HG03097 (cell line): Measurements from ENCODE around the gene CBLN4.

Experiments used
- ATAC-seq: cut with Tn5 transposase; IDR thresholded peaks from one replicate; pipeline ENCODE4 v1.9.1; 2021; ENCODE audit not compliant: unreplicated experiment, low FRiP score

Gene CBLN4

DNA sequence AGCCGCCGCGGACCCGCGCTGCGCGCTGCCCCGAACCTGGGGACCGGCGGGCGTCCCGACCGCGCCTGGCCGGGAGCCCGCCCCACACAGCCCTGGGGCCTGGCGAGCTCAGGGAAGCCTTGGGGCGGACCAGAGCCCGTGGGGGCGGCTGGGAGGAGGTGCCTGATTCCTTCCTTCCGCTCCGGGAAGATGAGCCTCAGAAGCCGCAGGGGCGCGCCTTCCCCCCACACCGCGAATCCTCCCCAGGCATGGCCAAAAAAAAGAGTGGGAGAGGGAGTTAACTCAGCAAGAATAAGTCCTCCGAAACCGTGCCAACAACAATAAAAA lies at the start of gene CBLN4:
TSS of gene CBLN4 (minus strand) at position 131 of the 327 bp plus-strand sequence. CDS start 1,348 bp downstream, outside the sequence.
- no peak for ATAC-seq

DNA sequence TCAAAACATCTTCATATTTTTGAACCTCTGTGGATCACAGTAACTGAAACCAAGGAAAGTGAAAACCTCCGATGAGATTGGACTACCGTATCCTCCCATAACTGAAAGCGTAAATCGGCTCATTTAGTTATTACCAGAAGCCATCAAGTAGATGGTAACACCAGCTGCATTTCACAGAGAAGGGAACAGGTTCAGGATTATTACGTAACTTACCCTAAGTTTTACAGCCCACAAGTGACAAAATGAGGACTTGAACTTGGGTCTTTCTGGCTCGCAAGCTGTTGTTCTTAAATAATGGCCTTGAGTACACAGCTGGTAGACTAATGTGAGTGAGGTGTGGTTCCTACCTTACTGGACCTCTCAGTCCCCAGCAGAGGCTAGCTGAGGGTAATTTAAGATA lies 37.9 kb upstream of the CBLN4 start:
- ATAC-seq, result no peak

DNA sequence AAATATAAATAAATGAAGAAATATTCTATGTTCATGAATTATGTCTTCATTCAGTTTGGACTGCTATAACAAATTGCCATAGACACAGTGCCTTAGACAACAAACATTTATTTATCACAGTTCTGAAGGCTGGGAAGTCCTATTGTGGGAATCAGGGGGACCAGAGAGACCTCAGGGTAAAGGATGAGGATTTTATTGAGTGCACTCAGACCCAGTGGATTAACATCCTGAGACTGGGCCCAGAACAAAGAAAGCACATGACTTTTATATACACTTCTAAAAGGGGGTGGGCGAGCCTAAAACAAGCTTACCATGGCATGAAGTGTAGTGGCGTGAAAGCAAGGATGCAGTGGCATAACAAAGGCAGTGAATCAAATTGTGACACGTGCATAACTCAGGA lies 26.9 kb upstream of the CBLN4 start:
- ATAC-seq, result no peak

DNA sequence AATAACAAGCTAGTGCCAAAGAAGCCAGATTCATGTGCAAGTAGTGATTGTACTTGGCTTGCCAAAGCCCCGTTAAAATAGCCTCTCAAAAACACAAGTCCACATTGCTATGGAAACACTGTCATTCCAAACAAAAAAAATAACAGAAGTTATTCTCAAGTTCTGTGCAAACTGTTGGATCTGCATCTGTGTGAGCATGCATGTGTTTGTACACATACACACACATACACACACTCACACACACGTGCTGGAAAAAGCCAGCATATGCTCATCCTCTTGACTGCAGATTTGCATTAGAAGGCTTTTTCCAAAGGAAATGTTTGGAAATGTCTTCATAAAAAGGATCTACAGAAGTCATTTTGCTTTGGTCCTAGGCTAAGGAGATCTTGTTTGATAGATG lies 13.4 kb upstream of the CBLN4 start:
- ATAC-seq, result no peak

DNA sequence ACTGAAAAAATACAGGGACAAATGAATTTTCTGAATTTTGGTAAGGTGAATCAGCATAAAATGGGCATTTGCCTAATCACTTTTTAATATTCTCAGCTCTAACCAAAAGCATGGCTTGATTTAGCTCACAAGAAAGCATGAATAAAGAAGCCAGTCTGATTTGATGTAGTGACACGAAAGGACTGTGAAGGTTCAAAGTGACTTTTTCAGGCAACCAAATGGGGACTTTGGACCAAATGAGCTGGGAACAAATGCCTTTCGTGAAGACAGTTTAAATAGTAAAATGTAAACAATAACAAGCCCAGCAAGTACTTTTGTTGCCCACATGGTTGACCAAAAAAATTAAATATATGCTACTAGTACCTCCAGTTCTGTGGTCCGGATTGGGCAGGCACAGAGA lies 12.9 kb upstream of the CBLN4 start:
- ATAC-seq, result no peak

DNA sequence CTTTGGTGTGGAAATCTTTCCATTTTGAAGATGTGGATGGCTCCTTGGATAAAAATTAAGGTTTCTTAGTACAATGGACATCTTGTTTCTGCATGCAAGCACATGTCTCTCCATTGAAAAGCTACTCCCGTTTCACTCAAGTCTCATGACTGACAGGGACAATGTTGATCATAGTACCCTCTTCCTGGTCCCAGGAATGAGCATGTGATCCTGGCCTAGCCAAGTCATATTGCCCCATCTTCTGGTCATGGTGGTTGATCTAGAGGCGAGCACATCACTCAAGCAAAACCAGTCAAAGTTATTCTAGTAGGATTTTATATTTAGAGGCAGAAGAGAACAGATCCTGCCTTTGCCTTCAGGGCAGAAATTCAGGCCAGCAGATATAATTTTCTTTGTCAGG lies 12.2 kb upstream of the CBLN4 start:
- no peak for ATAC-seq

DNA sequence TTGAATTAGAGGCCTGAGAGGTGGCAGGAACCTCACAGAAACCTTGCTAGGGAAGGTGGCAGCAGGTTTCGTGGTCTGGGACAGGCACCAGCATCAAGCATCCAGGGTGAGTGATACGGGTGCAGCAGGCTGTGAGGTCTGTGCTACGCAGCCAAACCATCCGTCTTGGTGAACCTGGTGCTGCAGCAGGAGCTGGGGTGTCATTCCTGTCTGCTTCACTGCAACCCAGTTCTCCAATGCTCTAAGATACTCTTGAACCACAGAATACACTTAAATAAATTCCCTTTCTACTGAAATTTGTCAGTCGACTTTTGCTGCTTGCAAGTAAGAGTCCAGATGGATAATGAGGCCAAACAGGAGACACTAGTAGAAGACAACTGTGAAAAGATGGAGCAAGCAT lies 9.7 kb upstream of the CBLN4 start:
- no peak for ATAC-seq

DNA sequence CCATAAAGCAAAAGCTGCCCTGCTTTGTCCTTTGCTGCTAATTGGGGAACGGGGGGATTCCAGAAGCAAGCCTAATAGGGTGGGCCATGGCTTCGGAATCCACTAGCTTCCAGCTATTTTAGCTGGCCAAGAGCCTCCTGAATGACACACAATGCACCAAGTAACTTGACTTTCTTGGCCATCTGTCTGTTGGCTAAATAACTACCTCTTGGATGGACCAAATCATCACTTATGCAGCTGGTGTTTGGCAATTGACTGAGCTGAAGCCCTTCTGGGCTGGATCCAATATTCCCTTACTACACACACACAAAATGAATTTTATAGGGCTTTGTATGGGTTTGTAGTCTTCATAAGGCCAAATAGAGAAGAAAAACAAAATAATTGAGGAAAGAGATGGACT lies 8.8 kb upstream of the CBLN4 start:
- ATAC-seq, result no peak

DNA sequence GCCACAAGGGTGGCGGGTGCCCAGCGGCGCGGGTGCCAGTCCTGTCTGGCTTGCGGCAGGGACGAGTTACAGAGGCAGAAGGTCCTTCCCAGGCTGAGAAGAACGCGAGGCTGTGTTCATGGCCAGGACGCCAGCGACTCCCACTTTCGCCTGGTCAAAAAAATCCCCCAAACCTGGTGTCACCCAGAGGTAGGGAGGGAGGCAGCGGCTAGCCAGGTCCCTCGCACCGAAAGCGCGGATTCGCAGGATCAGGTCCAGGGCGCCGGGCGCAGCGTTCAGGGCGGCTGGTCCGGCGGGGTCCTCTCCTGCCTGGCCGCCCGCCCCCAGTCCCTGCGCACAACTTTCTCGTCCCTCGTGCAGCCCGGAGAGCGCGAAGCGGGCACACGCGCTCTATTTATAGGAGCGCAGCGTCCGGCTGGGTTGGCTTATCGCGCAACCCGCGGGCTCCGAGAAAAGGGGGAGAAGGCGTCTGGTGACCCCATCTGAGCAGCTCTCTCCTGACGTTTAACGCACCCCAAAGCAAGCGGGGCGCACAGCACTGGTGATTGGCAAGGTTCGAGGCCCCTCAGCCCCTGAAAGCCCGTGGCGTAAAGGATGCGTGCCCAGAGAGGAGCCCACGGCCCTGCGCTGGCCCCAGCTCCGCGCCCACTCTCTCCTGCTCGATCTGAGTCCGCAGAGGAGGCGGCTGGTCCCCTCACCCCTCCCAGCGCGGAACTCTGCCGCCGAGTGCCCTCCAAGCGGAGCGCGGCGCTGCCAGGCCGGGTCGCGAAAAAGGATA lies 519 bp downstream of the CBLN4 start:
- no peak for ATAC-seq

DNA sequence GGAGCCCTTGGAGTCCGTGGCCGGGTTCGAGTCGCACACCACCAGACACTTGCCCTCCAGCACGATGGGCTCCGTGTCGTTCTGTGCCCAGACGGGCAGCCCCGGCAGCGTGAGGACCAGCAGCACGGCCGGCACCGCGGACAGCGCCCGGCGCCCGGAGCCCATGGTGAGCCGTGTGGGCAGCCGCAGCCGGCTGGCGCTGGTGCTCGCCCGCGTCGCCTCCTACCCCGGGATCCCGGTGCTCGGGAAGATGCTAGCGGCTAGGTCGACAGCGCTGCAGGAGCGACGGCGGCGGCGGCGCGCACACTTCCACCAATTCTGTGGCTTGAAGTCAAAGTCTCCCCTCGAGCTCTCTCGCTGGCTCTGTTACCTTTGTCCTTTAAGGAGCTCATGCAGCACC lies 1.3 kb downstream of the CBLN4 start:
- no peak for ATAC-seq

DNA sequence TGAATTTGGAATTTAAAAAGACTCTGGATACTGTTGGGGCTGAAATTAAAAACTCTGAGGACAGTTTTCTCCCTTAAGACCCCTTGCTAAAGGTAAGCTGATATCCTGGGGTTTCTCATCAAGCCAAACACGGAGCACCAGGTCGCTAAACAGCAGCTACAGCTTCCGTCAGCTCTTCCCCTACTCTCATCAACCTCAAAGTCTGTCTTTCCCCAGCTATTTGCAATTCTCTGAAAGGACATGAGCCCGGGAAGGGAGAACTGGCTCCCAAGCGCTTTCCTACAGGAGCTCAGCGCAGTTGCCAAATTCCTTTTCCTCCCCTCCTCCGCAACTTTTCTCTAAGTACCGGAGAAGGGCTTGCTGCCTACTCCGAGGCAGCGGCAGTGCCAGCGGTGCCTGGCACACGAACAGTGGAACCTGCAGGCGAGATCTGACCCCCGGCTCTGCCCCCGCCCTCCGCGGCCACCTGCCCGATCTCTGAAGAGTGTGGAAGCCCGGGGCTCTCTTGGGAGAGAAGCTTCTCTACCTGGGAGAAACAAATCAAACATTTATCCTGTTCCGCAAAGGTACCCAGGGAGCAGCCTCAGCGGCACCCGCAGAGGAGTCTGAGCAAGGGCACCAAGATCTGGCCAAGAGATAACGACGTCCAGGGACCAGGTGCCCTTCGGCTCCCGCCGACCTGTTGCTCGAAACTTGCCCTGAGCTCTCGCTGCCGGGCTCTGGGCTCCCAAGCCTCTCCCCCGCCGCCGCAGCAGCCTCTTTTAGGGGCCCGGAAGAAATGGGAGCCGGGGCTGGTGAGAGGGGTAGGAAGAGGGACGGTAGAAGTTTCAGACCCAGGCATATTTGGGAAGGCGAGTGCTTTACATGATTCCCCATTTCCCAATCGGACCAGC lies 2.2 kb downstream of the CBLN4 start:
- ATAC-seq, result no peak

DNA sequence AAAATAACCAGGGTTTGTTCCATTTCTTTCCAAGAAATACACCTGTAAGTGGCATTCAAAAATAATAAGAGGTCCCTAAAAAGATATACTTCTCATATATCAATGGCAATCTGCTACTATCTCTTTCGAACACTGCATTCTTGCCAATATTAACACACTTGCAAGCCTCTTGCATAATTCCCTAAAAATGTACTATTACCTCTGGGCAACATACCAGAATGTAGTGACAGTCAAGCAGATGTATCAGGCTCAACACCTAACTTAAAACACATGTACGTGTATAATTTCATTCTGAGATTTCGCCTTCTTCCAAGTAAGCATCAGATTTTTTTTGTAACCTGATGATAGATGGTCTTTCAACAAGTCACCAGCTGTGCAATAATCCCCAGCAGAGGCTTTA lies 3.4 kb downstream of the CBLN4 start:
- no peak for ATAC-seq

DNA sequence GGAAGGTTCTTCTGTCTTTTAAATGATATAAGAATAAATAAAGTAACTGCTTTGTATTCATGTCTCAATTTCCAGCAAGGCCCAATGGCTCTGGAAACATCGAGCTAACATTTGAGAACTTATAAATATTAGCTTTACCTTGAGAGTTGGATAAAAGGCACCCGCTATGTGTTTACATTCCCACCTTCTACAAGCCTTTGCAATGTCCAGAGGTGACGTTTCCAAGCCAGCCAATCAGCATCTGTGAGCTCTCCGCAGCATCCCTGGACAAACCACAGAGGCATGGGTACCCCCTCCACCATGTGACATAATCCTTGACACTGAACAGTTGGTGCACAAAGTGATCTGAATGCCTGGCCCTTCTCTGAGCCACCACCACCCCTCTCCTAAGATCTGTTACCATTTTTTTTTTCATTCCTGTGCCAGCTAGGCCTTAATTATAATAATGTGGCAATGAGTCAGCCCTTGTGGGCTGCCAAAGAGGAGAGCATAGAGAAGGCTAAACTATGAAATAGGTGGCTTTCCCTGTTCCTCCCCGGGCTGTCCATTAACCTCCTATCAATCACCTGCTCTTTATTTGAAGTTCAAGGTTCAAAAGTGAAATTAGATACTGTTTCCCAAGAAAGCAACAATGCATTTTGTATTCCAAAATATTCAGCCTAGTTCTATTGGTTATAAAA lies 4.1 kb downstream of the CBLN4 start:
- ATAC-seq, result no peak

DNA sequence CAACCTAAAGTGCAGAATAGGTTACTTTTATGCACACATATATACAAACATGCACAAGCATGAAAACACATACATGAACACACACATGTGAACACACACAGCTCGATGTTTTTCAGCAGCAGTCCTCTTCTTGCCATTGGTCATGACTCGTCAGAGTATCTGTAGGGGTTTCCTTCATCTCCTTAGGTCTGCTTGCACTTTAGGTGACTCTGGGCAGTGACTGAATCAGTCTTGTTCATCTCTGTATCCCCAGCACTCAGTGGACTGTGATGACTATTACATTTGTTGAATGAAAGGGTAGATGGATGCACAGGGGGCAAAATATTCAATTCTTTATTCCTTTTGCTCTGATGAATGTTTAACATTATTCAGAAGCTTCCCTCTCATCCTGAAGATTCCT lies 26.8 kb downstream of the CBLN4 start:
- no peak for ATAC-seq

DNA sequence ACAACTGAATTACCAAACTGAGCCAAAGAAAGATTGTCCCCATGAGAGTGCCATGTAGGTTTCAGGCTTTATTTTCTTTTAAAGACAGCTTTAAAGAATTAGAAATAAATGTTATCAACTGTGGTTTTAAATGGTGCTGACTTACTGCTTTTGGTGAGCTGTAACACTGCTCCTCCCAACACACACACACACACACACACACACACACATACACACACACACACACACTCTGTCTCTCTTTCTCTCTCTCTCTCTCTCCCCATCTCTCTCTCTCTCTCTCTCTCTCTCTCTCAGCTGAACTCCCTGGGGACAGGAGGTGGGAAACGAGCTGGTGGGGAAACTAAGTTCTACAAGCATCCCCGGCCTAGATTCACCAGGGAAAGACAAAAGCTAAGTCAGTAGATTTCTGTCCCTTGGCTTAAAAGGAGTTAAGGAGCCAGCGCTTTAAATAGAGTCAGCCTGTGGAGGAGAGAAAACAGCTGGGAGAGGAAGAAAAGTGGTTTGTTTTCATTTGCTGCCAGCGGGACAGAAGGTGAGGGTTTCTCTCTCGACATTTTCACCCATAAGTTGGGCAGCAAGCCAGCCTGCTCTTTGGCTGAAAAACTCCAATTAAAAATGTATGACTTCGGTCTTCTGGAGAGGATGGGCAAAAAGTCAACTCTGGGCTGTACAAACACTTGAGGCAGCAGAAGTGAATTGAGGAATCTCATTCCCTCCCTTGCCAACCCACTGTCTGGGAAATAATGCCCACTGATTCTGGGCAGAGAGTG lies 27.4 kb downstream of the CBLN4 start:
- no peak for ATAC-seq

DNA sequence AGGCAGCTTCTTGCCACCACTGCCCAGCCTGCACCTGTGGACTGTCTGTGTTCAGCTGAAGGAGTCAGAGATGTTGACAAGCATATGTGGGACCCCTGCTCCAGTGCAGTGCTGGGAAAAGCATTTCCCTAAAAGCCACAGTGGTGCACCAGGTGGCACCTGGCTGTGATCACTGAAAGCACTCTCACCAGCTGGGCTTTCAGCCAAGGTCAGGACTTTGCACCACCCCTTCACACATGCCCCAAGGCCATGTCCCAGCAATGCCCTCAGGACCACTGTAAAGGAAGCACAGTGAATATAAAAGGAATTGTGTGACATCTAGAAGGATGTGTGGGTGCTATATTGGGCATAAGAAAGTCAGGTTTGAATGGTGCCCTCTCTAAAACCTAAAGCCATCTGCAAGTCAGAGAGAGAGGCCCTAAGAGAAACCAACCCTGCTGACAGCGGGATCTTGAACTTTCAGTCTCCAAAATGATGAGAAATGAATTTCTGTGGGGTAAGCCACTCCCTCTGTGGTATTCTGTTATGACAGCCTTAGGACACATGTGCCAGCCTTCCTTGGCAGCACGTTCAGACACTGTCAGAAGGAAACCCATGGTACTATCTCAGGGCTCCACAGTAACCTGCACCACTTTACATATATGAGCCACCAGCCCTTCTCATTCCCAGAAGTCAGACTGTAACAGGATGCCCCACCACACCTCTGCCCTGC lies 30.7 kb downstream of the CBLN4 start:
- no peak for ATAC-seq

DNA sequence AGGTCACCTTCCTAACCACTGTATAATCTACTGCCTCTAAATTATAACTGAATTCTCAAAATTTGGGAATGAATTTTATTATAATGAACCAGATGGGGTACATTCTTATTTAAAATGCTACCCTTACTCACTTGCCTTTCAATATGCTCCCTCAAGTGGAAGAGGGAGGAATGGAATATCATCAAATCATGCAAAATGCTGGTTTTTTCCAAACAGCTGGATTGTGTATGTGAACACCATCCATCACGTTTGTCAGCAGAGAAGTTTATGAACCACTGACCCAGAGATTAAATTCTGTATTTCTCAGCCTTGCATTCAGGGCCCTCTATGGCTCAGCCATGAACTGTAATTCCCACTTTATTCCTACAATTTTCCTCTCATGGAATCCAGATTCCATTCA lies 40.5 kb downstream of the CBLN4 start:
- ATAC-seq, result no peak

DNA sequence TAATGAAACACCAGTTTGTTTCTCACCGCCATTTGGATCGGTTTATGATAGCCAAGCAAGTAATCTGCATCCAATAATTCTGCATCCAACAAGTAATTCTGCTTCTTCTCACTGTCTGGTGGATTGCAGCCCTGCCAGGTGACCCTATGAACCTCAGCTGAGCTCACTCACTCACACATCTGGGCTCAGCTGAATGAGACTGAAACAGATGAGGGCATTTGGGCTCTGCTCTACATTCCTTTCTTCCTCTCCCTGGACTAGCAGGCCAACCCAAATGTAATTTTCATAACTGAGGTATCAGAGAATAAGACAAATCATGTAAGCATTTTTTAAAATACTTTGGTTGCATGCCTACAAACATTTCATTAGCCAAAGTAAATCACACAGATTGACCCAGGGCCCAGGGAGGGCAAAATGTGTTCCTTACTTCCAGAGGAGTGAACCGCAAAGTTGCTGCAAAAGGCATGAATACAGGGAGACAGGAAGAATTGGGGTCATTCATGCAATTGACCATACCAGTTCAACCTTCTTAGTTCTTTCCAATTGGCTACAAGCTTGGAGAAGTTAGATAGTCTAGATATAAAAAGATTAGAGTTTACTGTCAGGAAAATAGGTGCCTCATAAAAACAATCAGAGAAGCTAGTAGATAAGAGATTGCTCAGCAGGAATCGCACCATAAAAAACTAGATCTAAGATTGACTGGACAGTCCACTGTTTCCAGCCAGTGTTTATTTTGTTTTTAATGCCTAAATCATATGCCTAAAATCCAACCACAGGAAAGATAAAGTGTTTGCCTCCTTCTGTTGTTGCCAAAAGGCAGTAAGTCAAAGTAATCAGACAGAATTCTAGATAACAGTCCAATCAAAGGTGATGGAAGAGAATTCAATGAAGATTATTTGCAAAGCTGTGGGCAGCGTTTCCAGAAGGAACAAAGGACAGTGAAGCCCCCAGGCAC lies 43.7 kb downstream of the CBLN4 start:
- no peak for ATAC-seq

DNA sequence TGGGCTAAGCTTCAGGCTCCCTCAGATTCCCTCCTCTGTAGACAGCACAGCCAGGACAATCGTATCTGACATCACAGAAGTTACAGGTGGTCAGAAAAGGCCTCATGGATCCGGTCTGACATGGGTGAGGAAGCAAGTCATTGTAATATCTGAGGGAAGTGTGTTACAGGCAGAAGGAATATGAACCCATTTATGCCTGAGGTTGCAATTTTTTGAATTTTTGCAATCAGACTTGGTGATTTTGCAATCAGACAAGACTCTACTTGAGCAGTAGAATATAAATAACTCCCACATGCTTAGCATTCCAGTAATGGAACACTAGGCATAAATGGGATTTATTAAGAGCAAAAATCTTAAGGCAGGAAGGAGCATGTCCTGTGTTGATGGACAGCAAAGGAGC lies 52.1 kb downstream of the CBLN4 start:
- ATAC-seq, result no peak
